GM21367 (cell line): Measurements from ENCODE around the gene CDKN1C.
A peak's percentile ranks its signal among the peaks of the same experiment; 100 is the strongest.

ENCODE experiments used
- ATAC-seq: cut with Tn5 transposase; IDR thresholded peaks from one replicate; pipeline ENCODE4 v1.9.1; 2021; ENCODE audit not compliant: unreplicated experiment

CDKN1C gene

GRCh38 chr11:2890466-2891294 is 5.1 kb upstream of the CDKN1C start:
- no peak for ATAC-seq

- ATAC-seq, result no peak
These were observed 4.0 kb upstream of the CDKN1C start for GRCh38 chr11:2889362-2890273.

GRCh38 chr11:2888266-2888968 is 2.8 kb upstream of the CDKN1C start:
- peak; percentile 34 for ATAC-seq

GRCh38 chr11:2887515-2888195 is 2.1 kb upstream of the CDKN1C start:
- no peak for ATAC-seq

GRCh38 chr11:2886936-2887335 is 1.4 kb upstream of the CDKN1C start:
- no peak for ATAC-seq

- no peak for ATAC-seq
These were observed 768 bp upstream of the CDKN1C start for GRCh38 chr11:2886191-2886894.

GRCh38 chr11:2885017-2885677 is 428 bp downstream of the CDKN1C start:
- no peak for ATAC-seq

- ATAC-seq, result no peak
These were observed 1.4 kb downstream of the CDKN1C start for GRCh38 chr11:2883979-2884815.

GRCh38 chr11:2883640-2883978 is 2.0 kb downstream of the CDKN1C start:
- no peak for ATAC-seq

- ATAC-seq, result no peak
These were observed 3.0 kb downstream of the CDKN1C start for GRCh38 chr11:2882396-2883110.

GRCh38 chr11:2881981-2882375 is 3.6 kb downstream of the CDKN1C start:
- no peak for ATAC-seq

GRCh38 chr11:2881076-2881980 is 4.2 kb downstream of the CDKN1C start:
- ATAC-seq, result no peak

- no peak for ATAC-seq
These were observed 4.9 kb downstream of the CDKN1C start for GRCh38 chr11:2880646-2881045.

GRCh38 chr11:2878782-2879181 is 6.8 kb downstream of the CDKN1C start:
- no peak for ATAC-seq

- ATAC-seq, result no peak
These were observed 8.1 kb downstream of the CDKN1C start for GRCh38 chr11:2877474-2877873.

- ATAC-seq, result no peak
These were observed 10.6 kb downstream of the CDKN1C start for GRCh38 chr11:2874963-2875362.

GRCh38 chr11:2870969-2871680 is 14.4 kb downstream of the CDKN1C start:
- ATAC-seq, result no peak
